ENCODE measurements around the gene CLEC20A.

- TF ChIP-seq EZH2 (IDR thresholded peaks at IDR 0.05) (no peak), POLR2AphosphoS5 (IDR thresholded peaks at IDR 0.05; ENCODE audit: borderline replicate concordance, low read depth, low read length) (no peak), FOXP2 (optimal IDR thresholded peaks at IDR 0.05; ENCODE audit: control extremely low read depth, extremely low read length, insufficient read depth) (no peak)
Observed at GRCh38 chr1:178516110-178516509, 19.3 kb upstream of the CLEC20A start.

Data from SK-N-MC (cell line).